Measurements from ENCODE around the gene KRT77. TPM values are rescaled to one million over a fixed set of nuclear protein-coding genes. Genes with fewer than 3 reads are reported as not detected.

KRT77 gene
- total and polyA plus RNA-seq, 4 donors = not detected

- 57 to 70% methylated on average over 2 of the region's 2 CpGs for WGBS, 2 donors
Measured at GRCh38 chr12:52691841-52692150, 11.5 kb downstream of the KRT77 start.

DNA sequence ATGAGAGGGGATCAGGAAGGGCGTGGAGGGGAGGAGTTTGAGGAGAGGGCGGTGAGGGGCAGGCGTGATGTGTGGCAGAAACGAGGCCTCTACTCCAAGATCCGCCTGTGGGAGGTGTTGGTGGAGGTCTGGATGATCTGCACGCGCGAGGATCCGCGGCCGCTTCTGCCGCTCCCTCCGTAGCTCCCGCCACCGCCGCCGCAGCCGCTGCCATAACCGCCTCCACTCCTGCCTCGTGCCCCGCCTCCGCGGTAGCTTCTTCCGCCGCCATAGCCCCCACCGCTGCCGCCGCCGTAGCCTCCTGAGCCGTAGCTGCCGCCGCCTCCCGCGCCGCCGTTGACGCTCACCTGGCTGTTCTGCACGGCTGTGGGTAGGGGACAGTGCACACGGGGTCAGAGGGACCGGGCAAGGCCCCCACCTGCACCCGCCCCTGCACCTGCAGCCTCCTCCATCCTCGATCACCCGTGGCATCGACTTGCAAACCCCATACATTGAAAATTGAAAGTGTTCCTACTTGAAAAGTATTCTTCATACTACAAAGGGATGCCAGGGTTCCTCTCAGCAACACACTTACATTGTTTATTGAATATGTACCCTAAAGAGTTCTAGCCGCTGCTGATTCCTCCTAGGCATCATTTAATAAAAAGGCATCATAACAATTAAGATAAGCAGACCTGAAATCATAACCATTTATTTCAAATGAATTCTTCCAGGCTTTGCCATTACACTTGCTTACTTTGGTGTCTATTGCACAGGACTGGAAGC, 12.1 kb downstream of the KRT77 start:
- Histone ChIP-seq H3K9ac (ENCODE audit: insufficient read depth in 1 of 2, low read length in 2 of 2) (no peak overlapping the region), H3K36me3 (ENCODE audit: control insufficient read depth in 4 of 4, insufficient read depth in 4 of 4, low read length in 4 of 4) (no peaks in the 10 kb centered on the region), H3K4me1 (ENCODE audit: control insufficient read depth in 5 of 5, insufficient read depth in 5 of 5, low read length in 5 of 5) (peaks cover 0 to 7% (median 0%) of the 10 kb centered on the region in 5 donors), H3K9me3 (ENCODE audit: control insufficient read depth in 4 of 4, insufficient read depth in 3 of 4, low read length in 3 of 4) (no peaks in the 10 kb centered on the region), H3K4me3 (no peak overlapping the region), H3K27ac (ENCODE audit: low read depth in 1 of 2, low read length in 1 of 2) (no peak overlapping the region), H3K27me3 (ENCODE audit: control insufficient read depth in 3 of 3, insufficient read depth in 3 of 3, low read length in 2 of 3) (peaks cover 4 to 50% (median 34%) of the 10 kb centered on the region in 3 donors)
- ATAC-seq (ENCODE audit: insufficient read depth, low FRiP score) = peak; percentile 5
- no peak for TF ChIP-seq CTCF (IDR thresholded peaks at IDR 0.05; ENCODE audit: control extremely low read depth, extremely low read depth)
- 4 to 5% methylated on average over 42 to 45 of the region's 45 CpGs for WGBS, 2 donors
- DNase-seq = no peak

More at GRCh38 chr12:52691841-52692150, 11.5 kb downstream of the KRT77 start:
- Histone ChIP-seq H3K27ac (ENCODE audit: low read depth in 1 of 2, low read length in 1 of 2) (no peak overlapping the region), H3K4me3 (no peak overlapping the region), H3K9me3 (ENCODE audit: control insufficient read depth in 4 of 4, insufficient read depth in 3 of 4, low read length in 3 of 4) (no peaks in the 10 kb centered on the region), H3K9ac (ENCODE audit: insufficient read depth in 1 of 2, low read length in 2 of 2) (no peak overlapping the region), H3K4me1 (ENCODE audit: control insufficient read depth in 5 of 5, insufficient read depth in 5 of 5, low read length in 5 of 5) (peaks cover 0 to 7% (median 0%) of the 10 kb centered on the region in 5 donors), H3K27me3 (ENCODE audit: control insufficient read depth in 3 of 3, insufficient read depth in 3 of 3, low read length in 2 of 3) (peaks cover 4 to 54% (median 34%) of the 10 kb centered on the region in 3 donors), H3K36me3 (ENCODE audit: control insufficient read depth in 4 of 4, insufficient read depth in 4 of 4, low read length in 4 of 4) (no peaks in the 10 kb centered on the region)
- TF ChIP-seq CTCF (IDR thresholded peaks at IDR 0.05; ENCODE audit: control extremely low read depth, extremely low read depth) = no peak
- DNase-seq (no peak), ATAC-seq (ENCODE audit: insufficient read depth, low FRiP score) (no peak)

DNA sequence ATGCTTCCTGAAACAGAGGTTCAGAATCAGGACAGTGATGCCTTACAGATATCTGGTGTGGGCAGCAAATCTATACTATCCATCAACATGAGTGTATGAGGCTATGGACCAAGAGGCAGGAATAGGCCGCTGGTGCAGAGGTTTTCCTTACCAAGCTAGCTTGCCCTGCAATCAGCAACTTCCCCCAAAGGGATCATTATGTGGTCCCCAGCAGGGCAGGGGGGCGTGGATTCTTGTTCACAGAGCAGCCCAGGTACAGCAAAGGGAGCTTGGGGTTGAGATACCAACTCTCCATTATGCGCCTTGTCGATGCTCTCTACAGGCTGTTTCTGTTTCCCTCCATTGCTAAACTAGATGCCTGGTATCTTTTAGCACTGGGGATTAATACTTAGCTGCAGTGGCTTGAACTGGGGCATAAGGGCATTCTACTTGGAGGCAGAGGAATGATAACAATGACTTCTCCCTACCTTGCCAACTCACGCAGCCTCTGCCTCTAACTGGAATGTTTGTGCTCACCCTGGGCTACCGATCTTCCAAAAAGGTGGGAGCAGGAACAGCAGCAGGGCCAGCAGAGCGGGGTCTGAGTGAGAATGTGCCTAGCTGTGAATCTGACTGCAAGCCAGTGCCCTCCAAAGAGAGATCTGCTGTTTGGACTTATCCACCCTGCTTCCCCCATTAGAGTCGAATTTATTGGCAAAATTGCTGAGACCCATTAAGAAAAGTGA, 12.8 kb downstream of the KRT77 start:
- Histone ChIP-seq H3K9ac (ENCODE audit: insufficient read depth in 1 of 2, low read length in 2 of 2) (no peak overlapping the region), H3K36me3 (ENCODE audit: control insufficient read depth in 4 of 4, insufficient read depth in 4 of 4, low read length in 4 of 4) (no peaks in the 10 kb centered on the region), H3K27me3 (ENCODE audit: control insufficient read depth in 3 of 3, insufficient read depth in 3 of 3, low read length in 2 of 3) (peaks cover 4 to 48% (median 34%) of the 10 kb centered on the region in 3 donors), H3K9me3 (ENCODE audit: control insufficient read depth in 4 of 4, insufficient read depth in 3 of 4, low read length in 3 of 4) (no peaks in the 10 kb centered on the region), H3K27ac (ENCODE audit: low read depth in 1 of 2, low read length in 1 of 2) (no peak overlapping the region), H3K4me3 (no peak overlapping the region), H3K4me1 (ENCODE audit: control insufficient read depth in 5 of 5, insufficient read depth in 5 of 5, low read length in 5 of 5) (peaks cover 0 to 7% (median 0%) of the 10 kb centered on the region in 5 donors)
- ATAC-seq (ENCODE audit: insufficient read depth, low FRiP score) (no peak), DNase-seq (no peak)
- no peak for TF ChIP-seq CTCF (IDR thresholded peaks at IDR 0.05; ENCODE audit: control extremely low read depth, extremely low read depth)
- WGBS, 2 donors = 65 to 69% methylated on average over 8 of the region's 8 CpGs

Data from lung (tissue), 12 donors.